ENCODE measurements around the gene OR10A6.

DNA sequence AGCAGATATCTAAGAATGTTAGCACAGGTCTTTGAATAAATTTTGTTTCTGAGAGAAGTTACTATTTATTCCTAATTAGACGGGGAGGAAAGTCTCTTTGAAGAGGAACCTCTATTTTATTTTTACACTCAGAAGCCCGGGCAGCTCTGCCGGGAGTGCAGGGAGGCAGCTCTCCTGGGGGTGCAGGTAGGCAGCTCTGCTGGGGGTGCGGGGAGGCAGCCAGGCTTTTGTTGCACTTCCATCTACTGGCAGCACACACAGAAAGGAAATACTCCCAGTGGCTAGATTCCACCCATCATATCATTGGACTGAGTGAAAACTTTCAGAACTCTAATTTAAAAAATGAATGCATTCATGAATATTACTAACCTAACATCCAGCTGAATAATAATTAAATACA lies 24.6 kb downstream of the OR10A6 start:
- TF ChIP-seq, protein P1, sequence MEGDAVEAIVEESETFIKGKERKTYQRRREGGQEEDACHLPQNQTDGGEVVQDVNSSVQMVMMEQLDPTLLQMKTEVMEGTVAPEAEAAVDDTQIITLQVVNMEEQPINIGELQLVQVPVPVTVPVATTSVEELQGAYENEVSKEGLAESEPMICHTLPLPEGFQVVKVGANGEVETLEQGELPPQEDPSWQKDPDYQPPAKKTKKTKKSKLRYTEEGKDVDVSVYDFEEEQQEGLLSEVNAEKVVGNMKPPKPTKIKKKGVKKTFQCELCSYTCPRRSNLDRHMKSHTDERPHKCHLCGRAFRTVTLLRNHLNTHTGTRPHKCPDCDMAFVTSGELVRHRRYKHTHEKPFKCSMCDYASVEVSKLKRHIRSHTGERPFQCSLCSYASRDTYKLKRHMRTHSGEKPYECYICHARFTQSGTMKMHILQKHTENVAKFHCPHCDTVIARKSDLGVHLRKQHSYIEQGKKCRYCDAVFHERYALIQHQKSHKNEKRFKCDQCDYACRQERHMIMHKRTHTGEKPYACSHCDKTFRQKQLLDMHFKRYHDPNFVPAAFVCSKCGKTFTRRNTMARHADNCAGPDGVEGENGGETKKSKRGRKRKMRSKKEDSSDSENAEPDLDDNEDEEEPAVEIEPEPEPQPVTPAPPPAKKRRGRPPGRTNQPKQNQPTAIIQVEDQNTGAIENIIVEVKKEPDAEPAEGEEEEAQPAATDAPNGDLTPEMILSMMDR (optimal IDR thresholded peaks at IDR 0.05 in 1 of 3, IDR thresholded peaks at IDR 0.05 in 1 of 3, conservative IDR thresholded peaks at IDR 0.05 in 1 of 3; ENCODE audit: extremely low read depth in 1 of 3, insufficient read depth in 2 of 3, low read length in 3 of 3) = peak in 1 of 3 experiments; percentile 28
- no peak for TF ChIP-seq EZH2 (IDR thresholded peaks at IDR 0.05; ENCODE audit: low read length)
